ENCODE data around the gene ATP2B1. TPM values are rescaled to one million over a fixed set of nuclear protein-coding genes. Genes with fewer than 3 reads are reported as not detected.
A peak's percentile ranks its signal among the peaks of the same experiment; 100 is the strongest.

Gene ATP2B1
- total and polyA plus RNA-seq, 7 experiments from 2014 or later = 11.0 to 101 (median 43.3) TPM

GRCh38 chr12:89663577-89664357 lies 44.9 kb downstream of the ATP2B1 start:
- Mint-ChIP-seq H3K27me3 (no peaks in the 10 kb centered on the region), H3K36me3 (peaks cover 0 to 26% (median 6%) of the 10 kb centered on the region in 5 donors), H3K4me1 (peaks cover 16 to 78% (median 74%) of the 10 kb centered on the region in 7 donors), H3K9me3 (peaks cover 0 to 1% (median 0%) of the 10 kb centered on the region in 11 donors), H3K4me3 (peak overlapping the region in 9 of 10 donors; percentile 3 to 48 (median 11)), H3K27ac (peak overlapping the region in 6 of 9 donors; percentile 21 to 28 (median 27))
- Histone ChIP-seq H3K4me1 (ENCODE audit: control insufficient read depth in 2 of 2, insufficient read depth in 2 of 2, low read length in 2 of 2) (peaks cover 30 to 36% of the 10 kb centered on the region in 2 donors), H3K36me3 (ENCODE audit: control insufficient read depth in 2 of 3, insufficient read depth in 3 of 3, low read length in 3 of 3) (no peaks in the 10 kb centered on the region), H3K27me3 (ENCODE audit: control insufficient read depth in 2 of 2, insufficient read depth in 2 of 2, low read length in 2 of 2) (no peaks in the 10 kb centered on the region), H3K27ac (ENCODE audit: low read depth, low read length) (no peak overlapping the region), H3K9me3 (ENCODE audit: control insufficient read depth in 2 of 3, low read length in 3 of 3) (no peaks in the 10 kb centered on the region), H3K4me3 (ENCODE audit: low read length) (no peak overlapping the region)
- ChIA-PET POLR2A (no interaction called here), CTCF (interaction anchor here (0.6 kb wide), 1 partner anchor 625 kb away, joined by 9 read pairs; no protein-coding TSS in a partner anchor)
- intact Hi-C loops (cut with micrococcal nuclease) = loop anchor here in 1 of 2 donors (2.0 kb wide), 2 partner anchors 15 to 43 kb away; no protein-coding TSS in a partner anchor
- DNase-seq (peak in 3 of 9 donors; percentile 2 to 15 (median 10)), ATAC-seq (peak; percentile 62)

- intact Hi-C loops (cut with micrococcal nuclease) = loop anchor here in 1 of 2 donors (2.0 kb wide), 2 partner anchors 16 to 44 kb away; no protein-coding TSS in a partner anchor
- Histone ChIP-seq H3K27me3 (ENCODE audit: control insufficient read depth in 2 of 2, insufficient read depth in 2 of 2, low read length in 2 of 2) (no peaks in the 10 kb centered on the region), H3K27ac (ENCODE audit: low read depth, low read length) (no peak overlapping the region), H3K4me1 (ENCODE audit: control insufficient read depth in 2 of 2, insufficient read depth in 2 of 2, low read length in 2 of 2) (peaks cover 26 to 36% of the 10 kb centered on the region in 2 donors), H3K4me3 (ENCODE audit: low read length) (no peak overlapping the region), H3K9me3 (ENCODE audit: control insufficient read depth in 2 of 3, low read length in 3 of 3) (no peaks in the 10 kb centered on the region), H3K36me3 (ENCODE audit: control insufficient read depth in 2 of 3, insufficient read depth in 3 of 3, low read length in 3 of 3) (no peaks in the 10 kb centered on the region)
- H3K27me3 Mint-ChIP-seq = no peaks in the 10 kb centered on the region
- H3K9me3 Mint-ChIP-seq = no peaks in the 10 kb centered on the region
- DNase-seq = no peak
- peaks cover 16 to 78% (median 75%) of the 10 kb centered on the region in 7 donors for H3K4me1 Mint-ChIP-seq
- H3K27ac Mint-ChIP-seq = peak overlapping the region in 3 of 9 donors; percentile 2 to 19 (median 6)
- POLR2A ChIA-PET = interaction anchor here (1.0 kb wide), 1 partner anchor 348 kb away, joined by 3 read pairs; no protein-coding TSS in a partner anchor
- no peak for ATAC-seq
- peak overlapping the region in 2 of 10 donors; percentile 3 to 8 for H3K4me3 Mint-ChIP-seq
- peaks cover 0 to 17% (median 1%) of the 10 kb centered on the region in 5 donors for H3K36me3 Mint-ChIP-seq
- CTCF ChIA-PET = interaction anchor here (0.6 kb wide), 1 partner anchor 624 kb away, joined by 9 read pairs; no protein-coding TSS in a partner anchor
Observed at GRCh38 chr12:89662623-89663022, 46.0 kb downstream of the ATP2B1 start.

- H3K36me3 ChIP-seq (ENCODE audit: control insufficient read depth in 2 of 3, insufficient read depth in 3 of 3, low read length in 3 of 3) = no peaks in the 10 kb centered on the region
- H3K9me3 Mint-ChIP-seq = no peaks in the 10 kb centered on the region
- peak overlapping the region in 6 of 9 donors; percentile 2 to 59 (median 42) for H3K27ac Mint-ChIP-seq
- no peaks in the 10 kb centered on the region for H3K27me3 Mint-ChIP-seq
- peaks cover 26 to 36% of the 10 kb centered on the region in 2 donors for H3K4me1 ChIP-seq (ENCODE audit: control insufficient read depth in 2 of 2, insufficient read depth in 2 of 2, low read length in 2 of 2)
- CTCF ChIA-PET = no interaction called here
- H3K27me3 ChIP-seq (ENCODE audit: control insufficient read depth in 2 of 2, insufficient read depth in 2 of 2, low read length in 2 of 2) = no peaks in the 10 kb centered on the region
- ATAC-seq (peak; percentile 47), DNase-seq (peak in 4 of 9 donors; percentile 3 to 21 (median 9))
- no peaks in the 10 kb centered on the region for H3K9me3 ChIP-seq (ENCODE audit: control insufficient read depth in 2 of 3, low read length in 3 of 3)
- intact Hi-C loops (cut with micrococcal nuclease) = loop anchor here in 1 of 2 donors (2.0 kb wide), 2 partner anchors 17 to 45 kb away; no protein-coding TSS in a partner anchor
- H3K36me3 Mint-ChIP-seq = peaks cover 0 to 11% (median 3%) of the 10 kb centered on the region in 5 donors
- peak overlapping the region in 6 of 10 donors; percentile 2 to 53 (median 28) for H3K4me3 Mint-ChIP-seq
- POLR2A ChIA-PET = interaction anchor here (0.7 kb wide), 1 partner anchor 363 kb away, joined by 3 read pairs; no protein-coding TSS in a partner anchor
- no peak overlapping the region for H3K4me3 ChIP-seq (ENCODE audit: low read length)
- peaks cover 16 to 78% (median 75%) of the 10 kb centered on the region in 7 donors for H3K4me1 Mint-ChIP-seq
- H3K27ac ChIP-seq (ENCODE audit: low read depth, low read length) = no peak overlapping the region
Observed at GRCh38 chr12:89661706-89662330, 46.8 kb downstream of the ATP2B1 start.

- H3K27me3 ChIP-seq (ENCODE audit: control insufficient read depth in 2 of 2, insufficient read depth in 2 of 2, low read length in 2 of 2) = no peaks in the 10 kb centered on the region
- no peak overlapping the region for H3K27ac Mint-ChIP-seq
- H3K4me3 ChIP-seq (ENCODE audit: low read length) = no peak overlapping the region
- CTCF ChIA-PET = interaction anchor here (0.7 kb wide), 1 partner anchor 1296 kb away, joined by 5 read pairs; no protein-coding TSS in a partner anchor
- no peaks in the 10 kb centered on the region for H3K9me3 ChIP-seq (ENCODE audit: control insufficient read depth in 2 of 3, low read length in 3 of 3)
- H3K27ac ChIP-seq (ENCODE audit: low read depth, low read length) = no peak overlapping the region
- POLR2A ChIA-PET = no interaction called here
- peak overlapping the region in 1 of 10 donors; percentile 21 for H3K4me3 Mint-ChIP-seq
- H3K4me1 ChIP-seq (ENCODE audit: control insufficient read depth in 2 of 2, insufficient read depth in 2 of 2, low read length in 2 of 2) = peaks cover 11 to 19% of the 10 kb centered on the region in 2 donors
- DNase-seq (no peak), ATAC-seq (no peak)
- intact Hi-C loops (cut with micrococcal nuclease) = no loop called here
- H3K27me3 Mint-ChIP-seq = no peaks in the 10 kb centered on the region
- H3K9me3 Mint-ChIP-seq = peaks cover 0 to 2% (median 0%) of the 10 kb centered on the region in 11 donors
- peaks cover 8 to 66% (median 58%) of the 10 kb centered on the region in 7 donors for H3K4me1 Mint-ChIP-seq
- no peaks in the 10 kb centered on the region for H3K36me3 ChIP-seq (ENCODE audit: control insufficient read depth in 2 of 3, insufficient read depth in 3 of 3, low read length in 3 of 3)
- peaks cover 0 to 31% (median 20%) of the 10 kb centered on the region in 5 donors for H3K36me3 Mint-ChIP-seq
Observed at GRCh38 chr12:89657739-89658138, 50.9 kb downstream of the ATP2B1 start.

- CTCF ChIA-PET = no interaction called here
Observed at GRCh38 chr12:89657066-89657465, 51.6 kb downstream of the ATP2B1 start.

GRCh38 chr12:89655841-89656240 lies 52.8 kb downstream of the ATP2B1 start:
- H3K27ac ChIP-seq (ENCODE audit: low read depth, low read length) = no peak overlapping the region
- CTCF ChIA-PET = no interaction called here
- POLR2A ChIA-PET = interaction anchor here (0.7 kb wide), 1 partner anchor 33 kb away, joined by 3 read pairs; no protein-coding TSS in a partner anchor

More at GRCh38 chr12:89657066-89657465, 51.6 kb downstream of the ATP2B1 start:
- POLR2A ChIA-PET = no interaction called here
- Histone ChIP-seq H3K27ac (ENCODE audit: low read depth, low read length) (no peak overlapping the region), H3K4me3 (ENCODE audit: low read length) (no peak overlapping the region), H3K4me1 (ENCODE audit: control insufficient read depth in 2 of 2, insufficient read depth in 2 of 2, low read length in 2 of 2) (peaks cover 5 to 12% of the 10 kb centered on the region in 2 donors), H3K9me3 (ENCODE audit: control insufficient read depth in 2 of 3, low read length in 3 of 3) (no peaks in the 10 kb centered on the region), H3K27me3 (ENCODE audit: control insufficient read depth in 2 of 2, insufficient read depth in 2 of 2, low read length in 2 of 2) (no peaks in the 10 kb centered on the region), H3K36me3 (ENCODE audit: control insufficient read depth in 2 of 3, insufficient read depth in 3 of 3, low read length in 3 of 3) (no peaks in the 10 kb centered on the region)
- ATAC-seq (peak; percentile 44), DNase-seq (no peak)
- Mint-ChIP-seq H3K9me3 (peaks cover 0 to 2% (median 0%) of the 10 kb centered on the region in 11 donors), H3K36me3 (peaks cover 1 to 37% (median 23%) of the 10 kb centered on the region in 5 donors), H3K4me3 (peak overlapping the region in 2 of 10 donors; percentile 15 to 35), H3K4me1 (peaks cover 7 to 61% (median 53%) of the 10 kb centered on the region in 7 donors), H3K27ac (peak overlapping the region in 5 of 9 donors; percentile 0 to 31 (median 4)), H3K27me3 (no peaks in the 10 kb centered on the region)
- intact Hi-C loops (cut with micrococcal nuclease) = no loop called here

More at GRCh38 chr12:89655841-89656240, 52.8 kb downstream of the ATP2B1 start:
- DNase-seq (no peak), ATAC-seq (no peak)
- Histone ChIP-seq H3K36me3 (ENCODE audit: control insufficient read depth in 2 of 3, insufficient read depth in 3 of 3, low read length in 3 of 3) (no peaks in the 10 kb centered on the region), H3K4me3 (ENCODE audit: low read length) (no peak overlapping the region), H3K4me1 (ENCODE audit: control insufficient read depth in 2 of 2, insufficient read depth in 2 of 2, low read length in 2 of 2) (no peaks in the 10 kb centered on the region), H3K27me3 (ENCODE audit: control insufficient read depth in 2 of 2, insufficient read depth in 2 of 2, low read length in 2 of 2) (no peaks in the 10 kb centered on the region), H3K9me3 (ENCODE audit: control insufficient read depth in 2 of 3, low read length in 3 of 3) (no peaks in the 10 kb centered on the region)
- H3K4me1 Mint-ChIP-seq = peaks cover 0 to 57% (median 47%) of the 10 kb centered on the region in 7 donors
- no peak overlapping the region for H3K4me3 Mint-ChIP-seq
- peaks cover 0 to 4% (median 0%) of the 10 kb centered on the region in 11 donors for H3K9me3 Mint-ChIP-seq
- no peak overlapping the region for H3K27ac Mint-ChIP-seq
- intact Hi-C loops (cut with micrococcal nuclease) = loop anchor here in 1 of 2 donors (1.0 kb wide), 1 partner anchor 9 kb away; no protein-coding TSS in a partner anchor
- no peaks in the 10 kb centered on the region for H3K27me3 Mint-ChIP-seq
- peaks cover 4 to 47% (median 29%) of the 10 kb centered on the region in 5 donors for H3K36me3 Mint-ChIP-seq
